ENCODE results near the gene YEATS4. TPM values are rescaled to one million over a fixed set of nuclear protein-coding genes. Genes with fewer than 3 reads are reported as not detected.

The YEATS4 gene
- total RNA-seq, 1 experiment from 2014 or later, result 20.9 TPM

- CTCF ChIA-PET, result no interaction called here
- POLR2A ChIA-PET, result interaction anchor here (0.6 kb wide), 1 partner anchor 1260 kb away, joined by 3 read pairs; no protein-coding TSS in a partner anchor
- ATAC-seq, result peak; percentile 77
- in situ Hi-C loops (cut with HindIII; ENCODE audit: low pct_unique_long_range_greater_than_20kb, low sequenced_read_pairs) (no loop called here), intact Hi-C loops (cut with micrococcal nuclease; ENCODE audit: unreplicated experiment) (no loop called here)
- no peak overlapping the region for H3K27ac ChIP-seq (ENCODE audit: low read length)
- peaks cover 6% of the 10 kb centered on the region; the same call in 1 of the 2 replicates for H3K4me1 ChIP-seq (ENCODE audit: control insufficient read depth, insufficient read depth, low read length)
- BruUV-seq (replicated peaks), result no TSS peak
- peaks cover 15% of the 10 kb centered on the region for H3K27me3 ChIP-seq (ENCODE audit: control insufficient read depth, insufficient read depth, low read length)
- H3K4me3 ChIP-seq (ENCODE audit: low read depth in 2 of 2, low read length in 2 of 2), result peak overlapping the region; percentile 17 to 42
- TF ChIP-seq, protein P1, sequence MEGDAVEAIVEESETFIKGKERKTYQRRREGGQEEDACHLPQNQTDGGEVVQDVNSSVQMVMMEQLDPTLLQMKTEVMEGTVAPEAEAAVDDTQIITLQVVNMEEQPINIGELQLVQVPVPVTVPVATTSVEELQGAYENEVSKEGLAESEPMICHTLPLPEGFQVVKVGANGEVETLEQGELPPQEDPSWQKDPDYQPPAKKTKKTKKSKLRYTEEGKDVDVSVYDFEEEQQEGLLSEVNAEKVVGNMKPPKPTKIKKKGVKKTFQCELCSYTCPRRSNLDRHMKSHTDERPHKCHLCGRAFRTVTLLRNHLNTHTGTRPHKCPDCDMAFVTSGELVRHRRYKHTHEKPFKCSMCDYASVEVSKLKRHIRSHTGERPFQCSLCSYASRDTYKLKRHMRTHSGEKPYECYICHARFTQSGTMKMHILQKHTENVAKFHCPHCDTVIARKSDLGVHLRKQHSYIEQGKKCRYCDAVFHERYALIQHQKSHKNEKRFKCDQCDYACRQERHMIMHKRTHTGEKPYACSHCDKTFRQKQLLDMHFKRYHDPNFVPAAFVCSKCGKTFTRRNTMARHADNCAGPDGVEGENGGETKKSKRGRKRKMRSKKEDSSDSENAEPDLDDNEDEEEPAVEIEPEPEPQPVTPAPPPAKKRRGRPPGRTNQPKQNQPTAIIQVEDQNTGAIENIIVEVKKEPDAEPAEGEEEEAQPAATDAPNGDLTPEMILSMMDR (IDR thresholded peaks at IDR 0.05), result no peak
- TF ChIP-seq SIN3A (IDR thresholded peaks at IDR 0.05; ENCODE audit: borderline replicate concordance, insufficient read depth, low read depth, low read length) (no peak), TCF7L2 (IDR thresholded peaks at IDR 0.05; ENCODE audit: low read depth, low read length) (no peak), REST (IDR thresholded peaks at IDR 0.05; ENCODE audit: insufficient read depth in 1 of 2, low read depth in 2 of 2, low read length in 1 of 2) (no peak)
- no peaks in the 10 kb centered on the region for H3K36me3 ChIP-seq (ENCODE audit: control insufficient read depth, insufficient read depth, low read length)
- H3K9me3 ChIP-seq (ENCODE audit: control insufficient read depth, insufficient read depth, low read depth, low read length), result no peaks in the 10 kb centered on the region
- no peak for DNase-seq (ENCODE audit: low read depth, low spot score)
Measured at GRCh38 chr12:69330475-69331473, 28.8 kb upstream of the YEATS4 start.

DNA sequence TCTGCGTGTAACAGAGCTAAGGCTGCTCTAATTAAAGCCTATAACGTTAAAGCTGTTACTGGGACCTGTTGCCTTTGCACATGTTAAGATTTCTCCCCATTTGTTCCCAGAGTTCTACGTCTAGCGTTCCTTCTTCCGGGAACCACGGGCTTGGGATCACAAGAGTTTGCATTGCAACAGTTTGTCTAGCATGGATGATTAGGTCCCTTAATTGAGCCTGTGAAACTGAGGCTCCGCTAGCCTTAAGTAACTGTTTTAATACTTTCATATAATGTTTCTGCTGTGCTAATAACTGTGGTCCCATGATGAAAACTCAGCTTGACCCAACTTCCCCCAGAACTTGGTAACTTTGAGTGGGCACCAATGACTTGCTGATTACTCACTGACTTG lies 28.0 kb upstream of the YEATS4 start:
- H3K9me3 ChIP-seq (ENCODE audit: control insufficient read depth, insufficient read depth, low read depth, low read length), result no peaks in the 10 kb centered on the region
- TF ChIP-seq POLR2AphosphoS5 (IDR thresholded peaks at IDR 0.05; ENCODE audit: low read depth, low read length), result no peak
- intact Hi-C loops (cut with micrococcal nuclease; ENCODE audit: unreplicated experiment), result no loop called here
- POLR2A ChIA-PET, result no interaction called here
- H3K27ac ChIP-seq (ENCODE audit: low read length), result no peak overlapping the region
- DNase-seq (ENCODE audit: low read depth, low spot score) (no peak), ATAC-seq (peak; percentile 68)
- peaks cover 6% of the 10 kb centered on the region; the same call in 1 of the 2 replicates for H3K4me1 ChIP-seq (ENCODE audit: control insufficient read depth, insufficient read depth, low read length)
- H3K36me3 ChIP-seq (ENCODE audit: control insufficient read depth, insufficient read depth, low read length), result no peaks in the 10 kb centered on the region
- in situ Hi-C loops (cut with HindIII; ENCODE audit: low pct_unique_long_range_greater_than_20kb, low sequenced_read_pairs), result no loop called here
- no TSS peak for BruUV-seq (replicated peaks)
- H3K27me3 ChIP-seq (ENCODE audit: control insufficient read depth, insufficient read depth, low read length), result peaks cover 15% of the 10 kb centered on the region
- CTCF ChIA-PET, result no interaction called here
- peak overlapping the region; percentile 17 to 42; a peak in 3 of 4 replicates for H3K4me3 ChIP-seq (ENCODE audit: low read depth in 2 of 2, low read length in 2 of 2)

Data from Panc1 (cell line).